ENCODE measurements around the gene UBASH3B.

The UBASH3B gene

DNA sequence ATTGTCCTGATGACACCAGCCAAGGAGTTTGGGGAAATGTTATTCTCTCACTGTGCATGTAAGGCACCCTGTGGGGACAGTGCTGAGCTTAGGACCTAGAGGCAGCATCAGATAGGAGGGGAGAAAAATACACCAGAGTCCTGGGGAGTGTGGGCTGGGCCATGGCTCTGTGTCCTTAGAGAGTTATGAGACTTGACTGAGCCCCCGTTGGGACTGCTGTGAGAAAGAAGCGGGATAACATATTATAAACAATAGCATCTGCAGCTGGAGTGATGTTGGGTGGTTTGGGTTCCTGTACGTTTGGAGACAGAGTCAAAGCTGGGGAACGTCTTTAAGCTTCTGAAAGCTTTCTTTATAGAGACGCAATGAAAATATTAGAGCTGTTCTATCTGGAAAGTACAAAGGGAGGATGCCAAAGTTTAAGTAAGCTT, 91.8 kb downstream of the UBASH3B start:
- no peak overlapping the region for H3K9ac ChIP-seq (ENCODE audit: low read depth, low read length)
- no peaks in the 10 kb centered on the region for H3K36me3 ChIP-seq (ENCODE audit: insufficient read depth, low read length)
- H3K4me1 ChIP-seq (ENCODE audit: insufficient read depth, low read length) = peaks cover under 1% of the 10 kb centered on the region; the same call in 1 of the 2 replicates
- H3K9me3 ChIP-seq (ENCODE audit: control insufficient read depth, insufficient read depth, low read length) = no peaks in the 10 kb centered on the region

DNA sequence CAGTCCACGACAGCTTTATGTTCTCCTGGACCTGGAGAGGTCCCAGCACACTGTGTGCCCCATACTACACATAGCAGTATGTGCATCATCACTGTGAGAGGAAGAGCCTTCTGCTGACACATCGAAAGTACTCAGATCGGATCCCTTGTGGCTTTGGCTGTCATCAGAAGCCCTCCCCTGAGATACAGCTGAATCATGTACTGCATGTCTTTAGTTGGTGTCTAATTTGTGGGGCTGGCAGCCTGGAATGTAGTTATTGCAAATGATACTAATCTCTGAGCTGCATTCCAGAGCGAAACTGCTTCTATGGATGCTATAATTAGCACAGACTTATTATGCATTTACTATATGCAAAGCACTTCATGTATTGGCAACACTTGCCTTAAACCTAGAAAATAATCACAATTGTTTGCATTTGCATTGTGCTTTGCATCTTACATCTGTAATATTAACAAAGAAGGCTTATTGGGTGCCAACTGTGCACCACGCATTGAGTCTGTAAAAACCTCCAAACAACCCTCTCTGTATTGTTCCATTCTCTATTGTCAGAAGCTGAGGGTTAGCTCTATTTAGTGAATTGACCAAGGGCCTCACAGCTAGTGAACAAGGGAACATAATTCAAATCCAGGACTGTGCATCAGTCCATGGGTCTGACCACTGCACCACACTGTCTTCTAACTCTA, 93.6 kb downstream of the UBASH3B start:
- Histone ChIP-seq H3K9ac (ENCODE audit: low read depth, low read length) (no peak overlapping the region), H3K4me1 (ENCODE audit: insufficient read depth, low read length) (no peaks in the 10 kb centered on the region), H3K9me3 (ENCODE audit: control insufficient read depth, insufficient read depth, low read length) (no peaks in the 10 kb centered on the region), H3K36me3 (ENCODE audit: insufficient read depth, low read length) (no peaks in the 10 kb centered on the region)

DNA sequence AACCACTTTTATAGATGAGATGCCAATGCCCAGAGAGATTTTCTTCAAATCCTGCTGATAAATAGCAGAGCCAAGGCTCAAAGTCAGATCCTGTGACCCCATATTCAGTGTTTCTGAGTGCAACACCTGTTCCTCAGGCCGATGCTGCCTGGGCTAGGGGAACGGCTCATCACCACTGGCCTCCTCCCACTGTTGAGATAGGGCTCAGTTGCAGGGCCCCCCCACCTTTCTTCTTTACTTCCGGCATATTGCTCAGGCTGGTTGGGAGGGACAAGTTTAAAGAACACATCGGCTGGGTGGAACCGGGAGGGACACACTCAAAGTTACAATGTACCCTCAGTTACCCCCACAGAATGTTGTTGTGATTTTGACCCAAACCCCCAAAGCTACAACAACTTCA, 94.5 kb downstream of the UBASH3B start:
- H3K4me1 ChIP-seq (ENCODE audit: insufficient read depth, low read length) = no peaks in the 10 kb centered on the region
- H3K36me3 ChIP-seq (ENCODE audit: insufficient read depth, low read length) = no peaks in the 10 kb centered on the region
- H3K9me3 ChIP-seq (ENCODE audit: control insufficient read depth, insufficient read depth, low read length) = no peaks in the 10 kb centered on the region
- no peak overlapping the region for H3K9ac ChIP-seq (ENCODE audit: low read depth, low read length)

DNA sequence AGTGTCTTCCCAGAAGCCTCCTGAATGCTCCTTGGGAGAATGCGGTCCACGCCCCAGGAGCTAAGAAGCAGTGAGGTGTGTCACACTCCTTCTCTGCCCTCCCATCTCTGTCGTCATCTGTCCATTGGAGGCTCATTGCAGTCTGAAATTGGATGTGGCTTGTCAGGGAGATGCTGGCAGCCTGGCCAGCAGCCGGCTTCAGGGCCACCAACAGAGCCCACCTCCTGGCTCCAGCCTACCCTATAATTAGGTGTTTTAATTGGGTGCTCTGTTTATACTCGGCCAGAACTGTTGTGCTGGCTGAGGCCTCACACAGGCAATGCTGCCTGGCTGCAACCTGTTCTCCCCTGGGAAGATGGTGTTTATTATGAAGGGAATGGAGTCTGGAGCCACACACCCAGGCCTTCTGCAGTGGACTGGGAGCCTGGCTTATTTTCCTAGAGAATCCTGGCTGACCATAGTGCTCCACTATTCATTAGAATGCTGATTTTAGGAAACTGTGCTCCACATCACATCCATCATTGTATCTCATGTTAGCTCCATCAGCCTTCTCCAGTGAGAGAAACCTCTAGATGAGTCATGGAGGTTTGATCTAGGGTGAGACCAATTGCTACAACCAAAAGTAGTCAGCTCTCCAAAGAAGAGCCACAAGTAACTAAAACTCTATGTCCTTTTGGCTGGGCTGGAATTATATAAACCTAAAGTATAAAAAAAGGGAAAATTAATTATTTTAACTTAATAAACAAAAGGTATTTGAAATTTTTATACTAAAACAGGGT, 96.0 kb downstream of the UBASH3B start:
- Histone ChIP-seq H3K9ac (ENCODE audit: low read depth, low read length) (no peak overlapping the region), H3K9me3 (ENCODE audit: control insufficient read depth, insufficient read depth, low read length) (no peaks in the 10 kb centered on the region), H3K4me1 (ENCODE audit: insufficient read depth, low read length) (no peaks in the 10 kb centered on the region), H3K36me3 (ENCODE audit: insufficient read depth, low read length) (no peaks in the 10 kb centered on the region)

DNA sequence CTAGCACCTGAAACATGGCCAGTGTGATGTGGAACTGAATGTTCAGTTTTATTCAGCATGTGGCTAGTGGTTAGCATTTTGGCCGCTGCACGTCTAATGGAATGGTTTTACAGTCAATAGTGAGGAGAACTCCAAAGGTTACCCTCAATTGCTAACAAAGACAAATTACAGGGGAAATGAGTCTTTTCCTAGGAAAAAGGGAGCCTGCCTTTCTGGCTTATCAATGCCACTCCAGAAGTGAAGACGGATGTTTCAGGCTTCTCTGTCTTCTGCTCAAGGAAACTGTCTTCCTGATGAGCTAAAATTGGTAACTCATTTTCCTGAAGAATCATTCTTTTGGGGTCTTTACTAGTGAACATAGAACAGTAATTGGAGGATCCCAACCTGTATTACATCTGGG, 98.5 kb downstream of the UBASH3B start:
- Histone ChIP-seq H3K36me3 (ENCODE audit: insufficient read depth, low read length) (no peaks in the 10 kb centered on the region), H3K9ac (ENCODE audit: low read depth, low read length) (no peak overlapping the region), H3K4me1 (ENCODE audit: insufficient read depth, low read length) (no peaks in the 10 kb centered on the region), H3K9me3 (ENCODE audit: control insufficient read depth, insufficient read depth, low read length) (no peaks in the 10 kb centered on the region)

DNA sequence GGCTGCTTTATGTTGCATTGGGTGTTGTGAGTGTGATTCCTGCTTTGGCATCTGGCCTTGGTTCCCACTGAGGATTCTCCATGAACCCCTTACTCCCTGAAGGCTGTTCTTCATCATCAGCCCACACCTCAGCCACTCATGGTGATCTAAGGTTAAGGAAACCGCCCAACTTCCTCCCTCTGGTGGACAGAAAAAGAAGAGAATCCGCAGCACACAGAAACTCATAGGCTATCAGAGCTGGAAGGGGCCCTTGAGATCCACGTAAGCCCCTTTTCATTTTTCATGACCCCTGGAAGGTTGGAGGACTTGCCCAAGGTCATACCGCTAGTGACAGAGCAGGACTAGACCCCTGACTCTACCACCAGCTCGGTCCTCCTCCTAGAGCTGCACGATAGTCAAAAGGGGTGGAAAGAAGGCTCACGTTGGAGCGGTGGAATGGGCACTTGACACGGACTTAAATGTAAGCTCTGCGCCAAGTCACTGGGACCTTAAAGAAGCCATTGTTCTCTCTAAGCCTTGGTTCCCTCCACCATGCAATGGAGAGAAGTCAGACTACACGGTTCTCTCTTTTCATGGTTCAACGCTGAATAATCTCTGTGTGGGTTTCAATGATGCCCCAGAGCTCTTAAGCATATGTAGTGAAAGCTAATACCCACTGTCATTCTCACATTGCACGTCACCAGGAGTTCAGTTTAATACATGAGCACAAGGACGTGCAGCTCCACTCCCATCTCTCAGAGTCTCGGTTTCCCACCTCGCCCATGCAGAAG, 99.2 kb downstream of the UBASH3B start:
- no peak overlapping the region for H3K9ac ChIP-seq (ENCODE audit: low read depth, low read length)
- H3K9me3 ChIP-seq (ENCODE audit: control insufficient read depth, insufficient read depth, low read length) = no peaks in the 10 kb centered on the region
- H3K36me3 ChIP-seq (ENCODE audit: insufficient read depth, low read length) = no peaks in the 10 kb centered on the region
- no peaks in the 10 kb centered on the region for H3K4me1 ChIP-seq (ENCODE audit: insufficient read depth, low read length)

DNA sequence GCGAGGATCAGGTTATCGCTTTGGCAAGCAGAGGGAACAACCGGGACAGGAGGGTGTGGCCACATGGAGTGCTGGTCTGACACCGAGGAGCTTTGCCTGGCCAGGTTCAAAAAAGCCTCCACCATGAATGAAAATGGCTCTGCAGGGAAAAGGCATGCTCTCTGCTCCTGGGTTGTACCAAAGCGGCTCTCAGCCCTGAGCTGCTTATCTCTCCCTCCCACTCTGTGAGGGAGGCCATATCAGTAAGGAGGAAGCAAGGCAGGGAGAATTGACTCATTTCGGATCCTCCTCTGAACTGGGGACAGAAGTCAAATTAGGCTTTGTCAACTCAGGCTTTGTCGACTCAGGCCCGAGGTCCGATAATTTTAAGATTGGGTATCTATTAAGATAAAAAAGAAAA, 99.9 kb downstream of the UBASH3B start:
- no peaks in the 10 kb centered on the region for H3K9me3 ChIP-seq (ENCODE audit: control insufficient read depth, insufficient read depth, low read length)

DNA sequence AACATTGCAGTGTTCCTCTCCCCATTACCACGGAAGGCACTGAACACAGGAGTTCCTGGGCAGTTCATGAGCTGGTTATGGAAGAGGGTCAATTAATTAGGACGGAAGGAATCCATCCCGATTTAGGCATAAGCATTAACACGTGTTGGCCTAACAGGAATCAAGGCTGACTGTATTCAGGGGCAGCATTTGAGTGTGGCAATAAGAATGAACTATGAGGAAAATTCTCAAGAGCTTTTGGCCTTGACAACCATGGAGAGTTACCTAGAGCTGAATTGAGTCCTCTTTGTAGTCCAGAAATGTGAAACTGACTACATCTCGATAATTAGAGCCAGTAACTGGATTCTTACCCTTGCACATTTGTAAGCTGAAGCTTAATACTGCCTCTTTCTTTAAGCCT, 100.4 kb downstream of the UBASH3B start:
- no peaks in the 10 kb centered on the region for H3K4me1 ChIP-seq (ENCODE audit: insufficient read depth, low read length)
- H3K9me3 ChIP-seq (ENCODE audit: control insufficient read depth, insufficient read depth, low read length) = no peaks in the 10 kb centered on the region
- H3K9ac ChIP-seq (ENCODE audit: low read depth, low read length) = no peak overlapping the region
- no peaks in the 10 kb centered on the region for H3K36me3 ChIP-seq (ENCODE audit: insufficient read depth, low read length)

More for the DNA sequence above, 99.9 kb downstream of the UBASH3B start:
- Histone ChIP-seq H3K36me3 (ENCODE audit: insufficient read depth, low read length) (no peaks in the 10 kb centered on the region), H3K4me1 (ENCODE audit: insufficient read depth, low read length) (no peaks in the 10 kb centered on the region), H3K9ac (ENCODE audit: low read depth, low read length) (no peak overlapping the region)

DNA sequence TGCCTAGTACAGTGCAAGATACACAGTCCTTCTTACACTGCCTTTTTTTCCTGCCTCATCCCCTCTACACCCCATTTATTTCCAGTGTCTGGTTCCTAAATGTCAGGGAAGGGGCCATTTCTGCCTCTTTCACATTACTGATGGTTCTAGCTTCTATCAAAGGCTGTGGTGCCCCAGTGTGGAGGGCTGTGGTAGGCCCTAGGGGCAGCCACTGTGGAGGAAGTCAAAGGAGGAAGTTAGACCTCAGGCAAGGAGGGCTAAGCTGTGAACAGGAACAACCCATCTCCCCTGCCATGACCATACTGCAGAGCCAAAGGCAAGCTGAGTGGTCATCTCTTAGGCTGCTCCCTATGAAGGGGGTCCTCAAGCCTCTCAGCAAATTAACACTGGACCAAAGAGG, 100.9 kb downstream of the UBASH3B start:
- H3K36me3 ChIP-seq (ENCODE audit: insufficient read depth, low read length) = no peaks in the 10 kb centered on the region

DNA sequence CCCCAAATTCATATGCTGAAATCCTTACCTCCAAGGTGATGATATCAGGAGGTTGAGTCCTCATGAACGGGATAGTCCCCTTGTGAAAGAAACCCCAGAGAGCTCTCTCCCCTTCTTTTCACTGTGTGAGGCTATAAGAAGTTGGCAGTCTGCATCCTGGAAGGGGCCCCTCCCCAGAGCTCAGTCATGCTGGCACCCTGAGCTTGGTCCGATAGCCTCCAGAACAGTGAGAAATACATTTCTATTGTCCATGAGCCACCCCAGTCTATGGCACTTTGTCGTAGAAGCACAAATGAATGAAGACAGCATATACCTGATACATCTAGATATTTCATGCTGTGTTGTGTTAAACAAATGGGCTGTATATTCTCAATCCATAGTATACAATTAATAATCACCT, 101.7 kb downstream of the UBASH3B start:
- H3K4me1 ChIP-seq (ENCODE audit: insufficient read depth, low read length) = no peaks in the 10 kb centered on the region
- no peaks in the 10 kb centered on the region for H3K9me3 ChIP-seq (ENCODE audit: control insufficient read depth, insufficient read depth, low read length)

More for the DNA sequence above, 100.9 kb downstream of the UBASH3B start:
- Histone ChIP-seq H3K9me3 (ENCODE audit: control insufficient read depth, insufficient read depth, low read length) (no peaks in the 10 kb centered on the region), H3K9ac (ENCODE audit: low read depth, low read length) (no peak overlapping the region), H3K4me1 (ENCODE audit: insufficient read depth, low read length) (no peaks in the 10 kb centered on the region)

DNA sequence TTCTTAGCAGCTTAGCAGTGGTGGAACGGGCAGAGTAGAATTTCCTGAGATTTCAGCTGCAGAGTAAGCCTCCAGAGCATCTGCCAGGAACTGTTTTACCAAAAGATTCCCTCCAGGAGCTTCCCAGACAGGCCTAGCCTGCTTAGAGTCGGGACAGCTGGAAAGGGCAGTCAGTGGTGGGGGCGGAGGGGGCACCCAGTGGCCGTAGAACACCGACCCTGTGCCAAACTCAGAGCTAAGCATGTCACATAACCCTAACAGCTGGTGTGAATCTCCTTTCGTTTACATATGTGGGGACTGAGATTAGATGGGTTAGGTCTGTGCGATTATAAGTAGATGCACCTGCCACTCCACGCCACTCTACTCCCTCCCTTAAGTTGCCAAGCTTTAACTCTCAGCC, 102.8 kb downstream of the UBASH3B start:
- no peaks in the 10 kb centered on the region for H3K4me1 ChIP-seq (ENCODE audit: insufficient read depth, low read length)
- H3K36me3 ChIP-seq (ENCODE audit: insufficient read depth, low read length) = no peaks in the 10 kb centered on the region
- no peaks in the 10 kb centered on the region for H3K9me3 ChIP-seq (ENCODE audit: control insufficient read depth, insufficient read depth, low read length)
- no peak overlapping the region for H3K9ac ChIP-seq (ENCODE audit: low read depth, low read length)

More for the DNA sequence above, 101.7 kb downstream of the UBASH3B start:
- Histone ChIP-seq H3K36me3 (ENCODE audit: insufficient read depth, low read length) (no peaks in the 10 kb centered on the region), H3K9ac (ENCODE audit: low read depth, low read length) (no peak overlapping the region)

DNA sequence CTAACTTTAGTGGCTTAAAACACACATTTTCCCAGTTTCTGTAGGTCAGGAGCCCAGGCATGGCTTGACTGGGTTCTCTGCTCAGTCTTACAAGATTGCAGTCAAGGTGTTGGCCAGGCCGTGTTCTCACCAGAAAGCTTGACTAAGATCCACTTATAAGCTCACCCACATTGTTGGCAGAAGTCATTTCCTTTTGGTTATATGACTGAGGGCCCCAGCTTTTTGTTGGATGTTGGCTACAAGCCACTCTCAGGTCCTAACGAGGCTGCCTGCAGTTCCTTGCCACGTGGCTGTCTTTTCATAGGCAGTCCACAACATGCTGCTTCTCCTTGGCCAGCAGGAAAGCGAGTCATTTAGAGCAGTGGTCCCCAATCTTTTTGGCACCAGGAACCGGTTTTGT, 103.5 kb downstream of the UBASH3B start:
- H3K36me3 ChIP-seq (ENCODE audit: insufficient read depth, low read length) = no peaks in the 10 kb centered on the region
- H3K4me1 ChIP-seq (ENCODE audit: insufficient read depth, low read length) = no peaks in the 10 kb centered on the region
- H3K9me3 ChIP-seq (ENCODE audit: control insufficient read depth, insufficient read depth, low read length) = no peaks in the 10 kb centered on the region
- H3K9ac ChIP-seq (ENCODE audit: low read depth, low read length) = no peak overlapping the region

DNA sequence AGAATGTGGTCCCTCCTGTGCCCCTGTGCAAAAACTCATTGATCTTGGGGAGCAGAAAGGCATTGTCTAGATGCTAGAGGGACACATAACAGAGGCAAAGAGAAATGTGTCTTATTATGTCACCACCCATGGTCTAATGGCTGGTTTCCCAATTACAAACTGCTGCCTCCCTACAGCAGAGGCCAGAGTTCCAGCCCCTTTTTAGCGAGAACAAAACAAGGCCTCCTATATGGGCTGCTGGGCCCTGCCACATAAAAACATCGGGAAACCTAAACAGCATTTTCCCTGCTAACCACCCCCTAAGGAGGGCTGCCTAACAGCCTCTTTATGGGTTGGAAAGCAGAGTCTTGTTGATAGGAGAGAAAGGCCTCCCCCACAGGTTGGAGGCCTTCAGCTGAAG, 107.6 kb downstream of the UBASH3B start:
- no peak overlapping the region for H3K9ac ChIP-seq (ENCODE audit: low read depth, low read length)

DNA sequence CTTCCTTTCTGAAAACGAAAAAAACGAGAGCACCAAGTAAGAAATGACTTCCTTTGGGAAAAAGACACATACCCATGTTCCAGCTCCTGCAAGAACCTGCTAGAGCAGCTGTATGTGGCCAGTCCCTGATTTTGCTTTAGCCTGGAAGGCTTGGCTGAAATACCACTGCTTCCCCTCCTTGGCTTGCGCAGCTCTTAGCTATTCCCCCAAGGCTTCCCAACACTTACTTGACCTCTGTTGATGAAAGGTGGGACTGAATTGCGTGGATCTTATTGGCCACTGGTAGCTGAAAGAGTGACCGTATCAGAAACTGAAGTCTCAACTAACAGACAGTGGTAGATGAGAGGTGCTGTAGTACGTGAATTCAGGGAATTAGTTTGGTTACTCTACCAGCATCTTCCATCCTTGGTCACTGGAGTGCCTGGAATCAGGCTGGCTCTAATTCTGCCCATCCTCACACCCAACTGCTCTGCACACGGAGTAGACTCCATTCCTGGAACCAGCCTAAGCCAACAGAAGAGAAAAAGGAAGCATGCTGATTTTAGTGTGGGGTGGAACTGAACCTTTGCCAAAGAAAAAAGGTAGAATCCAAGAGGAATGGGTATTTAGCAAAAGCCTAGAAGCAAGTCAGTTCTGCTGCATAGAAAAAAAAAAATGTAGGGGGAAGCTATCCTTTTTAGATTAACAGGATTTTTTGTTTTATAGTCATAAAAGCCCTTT, 109.0 kb downstream of the UBASH3B start:
- H3K9ac ChIP-seq (ENCODE audit: low read depth, low read length) = no peak overlapping the region
- H3K36me3 ChIP-seq (ENCODE audit: insufficient read depth, low read length) = no peaks in the 10 kb centered on the region
- no peaks in the 10 kb centered on the region for H3K9me3 ChIP-seq (ENCODE audit: control insufficient read depth, insufficient read depth, low read length)
- H3K4me1 ChIP-seq (ENCODE audit: insufficient read depth, low read length) = no peaks in the 10 kb centered on the region

More for the DNA sequence above, 107.6 kb downstream of the UBASH3B start:
- H3K36me3 ChIP-seq (ENCODE audit: insufficient read depth, low read length) = no peaks in the 10 kb centered on the region
- H3K4me1 ChIP-seq (ENCODE audit: insufficient read depth, low read length) = no peaks in the 10 kb centered on the region
- no peaks in the 10 kb centered on the region for H3K9me3 ChIP-seq (ENCODE audit: control insufficient read depth, insufficient read depth, low read length)
